Amniotic stem cell (primary cell): ENCODE measurements around the gene DNMT3A.

Experiments used
- DNase-seq: peaks from one replicate; lab custom pipeline; 2025; lab: John Stamatoyannopoulos, UW

Gene DNMT3A

DNA sequence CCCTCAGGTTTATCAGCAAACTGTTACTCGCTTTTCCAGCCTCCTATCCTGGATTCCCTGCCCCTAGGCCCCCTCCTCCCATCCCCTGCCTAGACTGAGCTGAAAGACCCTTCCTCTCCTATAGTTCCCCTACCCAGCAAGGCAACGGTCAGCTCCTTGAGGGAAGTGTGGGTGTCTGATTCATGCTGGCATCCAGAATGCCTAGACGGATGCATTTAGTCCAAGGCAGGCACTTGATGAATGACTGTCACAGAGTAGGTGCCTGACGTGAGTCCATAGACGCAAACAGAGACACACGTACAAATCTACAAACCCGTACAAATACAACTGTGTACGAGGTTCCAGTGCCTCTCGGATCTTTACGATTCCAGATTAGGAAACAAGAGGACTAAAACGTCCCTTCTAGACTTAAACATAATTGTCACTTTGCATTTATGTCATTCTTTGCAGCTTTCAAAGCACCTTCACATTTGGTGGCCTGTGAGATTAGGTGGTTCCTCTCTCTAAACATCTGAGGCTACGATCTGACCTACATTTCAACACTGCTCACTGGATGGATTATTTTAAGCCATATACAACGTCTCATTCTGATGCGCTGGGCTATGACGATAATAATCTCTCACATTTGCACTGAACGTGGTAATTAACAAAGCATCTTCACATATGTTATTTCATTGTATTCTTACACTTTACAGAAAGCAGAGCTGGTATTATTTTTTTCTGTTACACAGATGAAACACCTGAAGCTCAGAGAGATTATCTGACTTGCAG, 36.7 kb downstream of the DNMT3A start:
- DNase-seq = no peak

DNA sequence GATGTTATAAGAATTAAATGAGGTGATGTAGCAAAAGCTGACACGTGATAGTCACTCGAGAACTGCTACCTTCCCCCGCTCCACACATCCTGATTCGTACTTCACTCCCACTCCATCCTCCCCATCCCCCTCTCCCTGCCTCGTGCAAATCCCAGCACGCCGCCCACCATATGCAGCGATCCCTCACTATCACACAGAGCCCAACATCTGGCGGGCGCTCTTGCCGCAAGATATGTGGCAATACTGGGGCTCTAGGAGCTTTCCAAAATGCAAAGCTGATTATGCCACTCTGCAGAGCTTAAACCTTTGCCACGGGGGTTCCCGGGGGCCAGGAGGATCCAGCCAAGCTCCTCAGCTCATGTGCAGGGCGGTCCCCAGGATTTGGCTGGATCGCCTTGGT, 37.4 kb downstream of the DNMT3A start:
- no peak for DNase-seq

DNA sequence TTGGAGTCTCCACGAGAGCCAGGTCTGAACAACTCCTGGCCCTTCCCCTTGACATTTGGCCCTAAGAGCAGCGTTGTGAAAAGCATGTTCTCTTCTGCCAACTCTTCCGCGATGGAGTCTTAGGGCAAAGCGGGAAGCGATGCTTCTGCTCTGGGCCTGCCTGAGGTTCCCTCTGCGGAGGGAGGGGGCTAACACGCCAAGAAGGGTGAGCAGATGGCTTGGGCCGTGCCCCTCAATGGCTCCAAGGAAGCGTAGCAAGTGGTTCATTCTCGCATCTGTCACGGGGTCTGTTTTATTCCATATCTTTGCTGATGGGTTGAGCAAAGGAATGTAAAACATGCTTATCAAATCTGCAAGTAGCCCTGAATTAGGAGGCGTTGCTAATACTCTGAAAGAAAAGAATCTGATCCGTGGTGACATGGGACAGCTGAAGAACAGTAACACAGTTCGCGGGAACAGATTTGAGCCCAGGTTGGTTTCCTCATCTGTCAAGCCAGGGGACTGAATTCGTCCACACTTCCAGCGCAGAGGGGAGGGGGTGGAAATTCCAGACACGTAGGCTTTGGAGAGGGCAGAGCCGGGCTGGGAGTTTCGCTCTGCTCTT, 38.0 kb downstream of the DNMT3A start:
- DNase-seq = no peak

GRCh38 chr2:25302758-25303375, 38.9 kb downstream of the DNMT3A start:
- DNase-seq = no peak

GRCh38 chr2:25301453-25302352, 40.0 kb downstream of the DNMT3A start:
- DNase-seq = peak; percentile 13

- DNase-seq = no peak
Observed at GRCh38 chr2:25300001-25300400, 41.7 kb downstream of the DNMT3A start.

GRCh38 chr2:25298776-25299431, 42.8 kb downstream of the DNMT3A start:
- DNase-seq = no peak

- no peak for DNase-seq
Observed at GRCh38 chr2:25297738-25298137, 44.0 kb downstream of the DNMT3A start.

DNA sequence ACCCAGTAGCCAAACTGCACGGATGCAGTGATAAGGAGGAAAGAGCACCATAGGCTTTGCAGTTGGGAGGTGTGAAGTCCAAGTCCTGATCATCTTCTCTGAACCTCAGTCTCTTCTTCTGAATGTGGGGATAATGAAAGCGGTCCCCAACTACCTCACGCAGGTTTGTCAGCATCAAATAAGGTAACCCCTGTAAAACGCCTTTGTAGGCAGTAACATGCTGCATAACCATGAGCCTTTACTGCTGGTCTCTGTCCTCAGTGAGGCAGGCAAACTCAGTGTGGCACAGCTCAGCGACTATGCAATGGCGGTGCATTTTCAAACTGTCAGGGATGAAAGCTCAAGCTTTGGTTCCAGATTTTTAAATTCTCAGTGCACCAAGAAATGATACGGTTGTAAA, 46.1 kb downstream of the DNMT3A start:
- no peak for DNase-seq

DNA sequence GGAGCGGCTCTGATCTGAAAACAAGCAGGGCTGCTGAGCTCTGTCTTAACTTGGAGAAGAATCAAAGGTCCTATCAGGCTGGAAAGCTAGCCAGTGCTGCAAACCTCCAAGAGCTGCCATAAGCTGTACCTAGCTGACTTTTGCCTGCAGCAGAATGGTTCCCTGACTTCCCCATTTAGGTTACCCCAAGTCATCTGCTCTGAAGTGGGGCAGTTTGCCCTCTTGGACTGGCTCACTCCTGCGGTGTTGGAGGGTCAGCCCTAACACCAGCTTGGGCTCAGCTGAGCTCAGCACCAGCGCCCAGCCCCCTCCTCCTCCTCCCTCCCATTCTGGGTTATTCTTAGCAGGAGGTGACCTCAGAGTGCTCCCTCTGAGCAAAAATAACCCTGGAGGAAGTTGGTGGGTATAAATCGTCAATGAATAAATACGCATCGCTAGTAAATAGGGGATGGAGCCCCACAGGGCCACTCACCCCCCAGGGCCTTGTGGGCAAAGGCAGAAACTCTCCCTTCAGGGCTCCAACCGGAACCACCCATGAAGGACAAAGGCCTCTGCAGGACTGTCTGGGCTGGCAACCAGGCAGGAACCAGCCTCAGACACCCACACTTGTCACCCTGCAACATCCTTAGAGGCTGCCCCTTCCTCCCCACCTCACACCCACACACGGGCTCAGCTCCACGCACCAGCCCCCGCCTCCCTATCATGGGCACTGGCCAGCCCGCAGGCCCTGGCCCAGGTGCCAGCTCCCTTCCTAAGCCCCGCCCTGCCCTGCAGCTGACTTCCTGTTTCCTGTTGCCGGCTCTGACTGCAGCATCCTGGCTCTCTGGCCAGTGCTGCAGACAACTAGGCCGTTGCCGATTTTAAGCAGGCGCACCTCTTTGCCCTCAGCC, 46.9 kb downstream of the DNMT3A start:
- DNase-seq = no peak

DNA sequence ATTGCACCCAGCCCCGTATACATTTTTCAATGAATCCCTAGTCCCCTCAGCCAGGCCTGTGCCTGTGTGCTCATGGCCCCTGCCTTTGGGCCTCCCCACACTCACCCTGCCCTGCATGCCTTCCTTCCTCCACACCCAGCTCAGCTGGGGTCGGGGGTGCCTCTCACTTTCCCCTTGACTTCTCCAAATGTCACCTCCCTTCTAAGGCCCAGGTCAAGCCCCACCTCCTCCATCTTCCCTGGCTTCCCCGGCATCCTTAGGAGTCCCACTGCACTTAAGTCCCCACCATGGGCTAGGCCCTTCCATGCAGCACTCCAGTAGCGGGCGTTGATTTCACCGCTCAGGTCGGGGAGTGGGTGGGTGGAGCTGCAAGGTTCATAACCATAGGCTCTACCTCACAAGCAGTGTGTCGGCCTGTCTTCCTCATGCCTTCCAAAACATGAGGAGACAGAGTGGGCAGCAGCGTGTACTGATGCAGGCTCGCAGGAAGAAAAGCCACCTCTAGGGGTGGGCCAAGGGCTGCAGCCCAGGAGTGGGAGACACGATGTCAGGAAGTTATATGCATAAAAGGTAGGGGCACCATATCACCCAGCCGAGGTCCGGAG, 47.7 kb downstream of the DNMT3A start:
- DNase-seq = no peak

GRCh38 chr2:25293145-25293544, 48.6 kb downstream of the DNMT3A start:
- no peak for DNase-seq

DNA sequence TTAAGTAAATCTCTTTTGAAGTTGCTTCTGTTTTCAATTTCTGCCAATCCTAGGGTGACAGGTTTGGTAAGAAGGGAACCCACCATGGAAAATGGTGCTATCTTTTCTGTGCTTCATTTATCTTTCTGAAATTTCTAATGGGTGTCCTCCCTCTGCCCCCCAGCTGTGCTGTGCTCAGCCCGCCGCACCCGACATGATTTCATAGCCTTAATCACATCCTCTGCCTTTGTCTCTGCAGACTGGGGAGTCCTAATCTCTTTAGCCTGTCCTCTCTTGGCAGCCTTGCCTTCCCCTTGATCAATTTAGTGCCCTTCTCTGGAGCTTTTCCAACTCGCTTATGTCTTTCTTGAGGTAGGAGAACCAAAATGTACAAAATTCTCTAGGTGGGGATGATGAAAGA, 49.3 kb downstream of the DNMT3A start:
- no peak for DNase-seq

DNA sequence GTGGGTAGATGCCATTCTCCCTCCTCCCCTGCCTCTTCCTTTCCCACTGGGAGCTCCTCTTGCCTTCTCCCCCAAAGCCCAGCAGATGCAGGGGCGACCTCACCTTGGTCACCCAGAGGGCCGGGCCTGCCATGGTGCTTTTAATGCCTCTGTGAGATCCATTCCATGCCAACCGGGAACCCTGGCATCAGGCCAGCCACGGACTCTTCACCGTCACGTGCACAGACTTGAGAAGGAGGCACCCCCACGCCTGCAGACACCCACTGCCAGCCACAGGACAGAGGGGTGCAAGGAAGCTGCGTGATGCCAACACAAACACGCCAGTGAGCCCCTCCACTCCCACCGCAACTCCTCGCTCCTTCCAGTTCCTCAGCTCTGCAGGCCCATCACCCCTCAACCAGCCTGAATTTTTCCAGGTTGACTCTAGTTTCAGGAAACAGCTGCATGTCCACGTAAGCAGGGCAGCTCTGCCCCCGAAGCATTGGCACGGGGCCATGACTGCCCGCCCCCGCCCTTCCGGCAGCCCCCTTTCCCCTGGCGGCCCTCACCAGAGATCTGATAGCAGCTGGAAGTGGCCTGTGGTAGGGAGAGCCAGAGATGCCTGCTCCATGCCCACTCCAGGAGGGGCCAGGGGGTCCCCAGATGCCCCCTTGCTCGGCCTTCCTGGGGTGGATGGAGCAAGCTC, 50.8 kb downstream of the DNMT3A start:
- no peak for DNase-seq

DNA sequence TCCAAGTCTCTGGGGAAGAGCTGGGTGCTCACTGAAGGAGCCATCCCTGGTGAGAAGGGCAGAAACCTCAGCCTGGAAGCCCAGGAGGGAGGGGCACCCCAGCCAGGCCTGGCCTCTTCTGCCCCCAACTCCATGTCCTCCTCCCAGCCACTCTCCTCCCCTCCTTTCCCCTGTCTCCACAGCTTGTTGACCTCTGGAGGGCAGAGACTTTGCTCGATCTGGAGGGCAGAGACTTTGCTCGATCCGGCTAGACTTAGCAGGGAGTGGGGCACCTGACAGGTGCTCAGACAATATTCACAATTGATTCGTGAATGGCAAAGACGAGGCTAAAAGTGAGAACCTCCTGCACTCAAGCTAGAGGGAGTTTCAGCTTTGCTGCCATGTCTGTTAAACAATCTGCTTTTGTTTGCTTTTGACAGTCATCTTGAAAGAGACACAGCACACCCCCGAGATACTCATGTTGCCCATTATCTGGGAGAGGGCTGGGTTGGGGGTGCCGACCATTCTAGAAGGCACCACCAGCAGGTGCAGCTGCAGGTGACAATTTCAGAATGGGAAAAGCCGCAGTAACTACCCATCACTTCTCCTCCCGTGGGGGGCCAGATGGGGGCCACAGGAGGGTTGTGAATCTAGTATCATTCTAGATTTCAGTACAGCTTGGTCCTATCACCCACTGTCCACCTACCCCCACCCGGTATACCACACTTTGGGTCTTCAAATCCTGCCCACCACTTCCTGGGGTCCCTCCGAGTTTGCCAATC, 54.8 kb downstream of the DNMT3A start:
- no peak for DNase-seq

DNA sequence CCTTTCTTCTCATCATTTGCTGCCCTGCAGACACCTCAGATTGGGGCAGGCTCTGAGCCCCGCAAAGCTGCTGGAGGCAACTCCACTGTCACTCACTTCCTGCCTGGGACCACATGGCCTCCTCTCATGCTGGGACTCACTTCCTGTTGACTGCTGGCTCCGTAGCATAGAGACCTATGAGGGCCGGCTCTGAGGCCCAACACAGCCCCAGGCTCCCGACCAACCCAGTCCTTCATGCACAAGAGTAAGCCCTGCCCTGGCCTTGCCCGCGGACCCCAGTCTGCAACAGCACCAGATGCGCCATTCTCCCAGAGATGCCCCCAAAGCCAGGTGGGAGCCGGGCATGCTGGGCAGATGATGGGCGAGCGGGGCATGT, 55.7 kb downstream of the DNMT3A start:
- DNase-seq = no peak

- no peak for DNase-seq
Observed at GRCh38 chr2:25285265-25286024, 56.3 kb downstream of the DNMT3A start.

- DNase-seq = no peak
Observed at GRCh38 chr2:25284756-25285155, 57.0 kb downstream of the DNMT3A start.
